Measurements from ENCODE around the gene LCNL1.

DNA sequence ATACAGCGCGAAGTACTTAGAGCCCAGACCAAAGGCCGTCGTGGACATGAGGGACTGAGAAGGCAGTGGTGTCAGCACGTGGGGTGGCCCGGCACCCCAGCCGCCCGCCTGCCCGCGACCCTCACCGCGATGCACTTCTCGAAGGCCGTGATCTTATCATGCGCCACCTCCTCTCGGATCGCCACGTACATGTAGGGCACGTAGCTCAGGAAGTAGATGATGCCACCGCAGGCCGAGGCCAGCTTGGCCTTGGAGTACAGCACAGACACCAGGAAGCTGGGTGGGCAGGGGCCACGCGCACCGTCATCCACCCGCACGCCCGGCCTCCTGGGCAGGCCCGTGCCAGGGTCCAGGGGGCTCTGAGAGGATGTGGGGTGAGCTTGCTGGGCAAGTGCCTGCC lies 34.3 kb downstream of the LCNL1 start:
- TF ChIP-seq POLR2A (IDR thresholded peaks at IDR 0.05), result no peak
- TF ChIP-seq, protein P1, sequence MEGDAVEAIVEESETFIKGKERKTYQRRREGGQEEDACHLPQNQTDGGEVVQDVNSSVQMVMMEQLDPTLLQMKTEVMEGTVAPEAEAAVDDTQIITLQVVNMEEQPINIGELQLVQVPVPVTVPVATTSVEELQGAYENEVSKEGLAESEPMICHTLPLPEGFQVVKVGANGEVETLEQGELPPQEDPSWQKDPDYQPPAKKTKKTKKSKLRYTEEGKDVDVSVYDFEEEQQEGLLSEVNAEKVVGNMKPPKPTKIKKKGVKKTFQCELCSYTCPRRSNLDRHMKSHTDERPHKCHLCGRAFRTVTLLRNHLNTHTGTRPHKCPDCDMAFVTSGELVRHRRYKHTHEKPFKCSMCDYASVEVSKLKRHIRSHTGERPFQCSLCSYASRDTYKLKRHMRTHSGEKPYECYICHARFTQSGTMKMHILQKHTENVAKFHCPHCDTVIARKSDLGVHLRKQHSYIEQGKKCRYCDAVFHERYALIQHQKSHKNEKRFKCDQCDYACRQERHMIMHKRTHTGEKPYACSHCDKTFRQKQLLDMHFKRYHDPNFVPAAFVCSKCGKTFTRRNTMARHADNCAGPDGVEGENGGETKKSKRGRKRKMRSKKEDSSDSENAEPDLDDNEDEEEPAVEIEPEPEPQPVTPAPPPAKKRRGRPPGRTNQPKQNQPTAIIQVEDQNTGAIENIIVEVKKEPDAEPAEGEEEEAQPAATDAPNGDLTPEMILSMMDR (IDR thresholded peaks at IDR 0.05), result no peak
